Activated CD4-positive, alpha-beta T cell treated with anti-CD3 and anti-CD28 coated beads for 36 hours (primary cell): ENCODE results near the gene GPN1. TPM values are rescaled to one million over a fixed set of nuclear protein-coding genes. Genes with fewer than 3 reads are reported as not detected.
"Not testable (repeated sequence)": the region's sequence is repeated elsewhere in the genome, so short reads cannot be mapped to it uniquely, and the experiment has no call there.

ENCODE experiments used
- ATAC-seq: fragments of 200-7000 bp; cut with Tn5 transposase; one replicate; pipeline ENCODE4 v1.10.0; 2021; ENCODE audit warnings: mild to moderate bottlenecking, moderate library complexity
- CTCF ChIA-PET: fragments of 350-600 bp; sonication (Branson Sonifier 250); formaldehyde crosslinking; loops from one replicate; lab custom pipeline; 2021; ENCODE audit warnings: antibody characterized with exemption; lab: Charles Lee
- POLR2A ChIA-PET: fragments of 350-600 bp; sonication (Branson Sonifier 250); formaldehyde crosslinking; loops from one replicate; lab custom pipeline; 2021; ENCODE audit warnings: antibody characterized with exemption, inconsistent platforms; lab: Charles Lee
- DNase-seq: peaks from one replicate; pipeline ENCODE4 v3.0.0-alpha.2; 2020
- H3K27ac Mint-ChIP-seq: one replicate; pipeline ENCODE4 v1.8.0; 2021; ENCODE audit warnings: mixed read lengths
- H3K27me3 Mint-ChIP-seq: one replicate; pipeline ENCODE4 v1.8.0; 2021; ENCODE audit warnings: mixed read lengths
- H3K36me3 Mint-ChIP-seq: one replicate; pipeline ENCODE4 v1.8.0; 2021; ENCODE audit warnings: low read depth, mixed read lengths
- H3K4me1 Mint-ChIP-seq: one replicate; pipeline ENCODE4 v1.8.0; 2021; ENCODE audit warnings: mixed read lengths
- H3K4me3 Mint-ChIP-seq: one replicate; pipeline ENCODE4 v1.8.0; 2021; ENCODE audit warnings: mild to moderate bottlenecking, moderate library complexity, mixed read lengths
- H3K9me3 Mint-ChIP-seq: one replicate; pipeline ENCODE4 v1.8.0; 2021; ENCODE audit warnings: low read depth, mixed read lengths
- intact Hi-C, 2 experiments: fragments of 100-400 bp; cut with DNase I in 1 of 2; cut with micrococcal nuclease in 1 of 2; formaldehyde crosslinking; loops; one replicate each; pipeline versions ENCODE4 v1.14.2 to v1.15.1; 2022 to 2024; cut with DNase I, micrococcal nuclease
- total RNA-seq, 2 experiments: library from RNA; stranded (reverse); gene quantifications; one replicate each; pipeline ENCODE4 v1.2.3, GENCODE V29; 2021

Gene GPN1
- total RNA-seq, 2 experiments from 2014 or later, result 45.6 to 63.9 TPM

DNA sequence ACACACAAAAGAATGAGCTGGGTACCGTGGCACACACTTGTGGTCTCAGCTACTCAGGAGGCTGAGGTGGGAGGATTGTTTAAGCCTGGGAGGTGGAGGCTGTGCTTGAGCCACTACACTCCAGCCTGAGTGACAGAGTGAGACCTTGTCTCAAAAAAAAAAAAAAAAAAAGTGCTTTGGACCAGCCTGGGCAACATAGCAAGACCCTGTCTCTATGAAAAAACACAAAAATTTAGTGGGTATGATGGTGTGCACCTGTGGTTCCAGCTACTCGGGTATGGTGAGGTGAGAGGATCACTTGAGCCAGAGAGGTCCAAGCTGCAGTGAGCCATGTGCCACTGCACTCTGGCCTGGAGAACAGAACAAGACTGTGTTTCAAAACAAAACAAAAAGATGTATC is 35.6 kb upstream of the GPN1 start:
- no peak overlapping the region for H3K4me3 Mint-ChIP-seq
- DNase-seq, result no peak
- POLR2A ChIA-PET, result interaction anchor here (0.6 kb wide), 1 partner anchor 12 kb away, joined by 8 read pairs; no protein-coding TSS in a partner anchor
- peaks cover 36% of the 10 kb centered on the region for H3K4me1 Mint-ChIP-seq
- H3K9me3 Mint-ChIP-seq, result peaks cover 21% of the 10 kb centered on the region
- no peak for ATAC-seq
- no peaks in the 10 kb centered on the region for H3K27me3 Mint-ChIP-seq
- CTCF ChIA-PET, result no interaction called here
- H3K36me3 Mint-ChIP-seq, result peaks cover 62% of the 10 kb centered on the region
- H3K27ac Mint-ChIP-seq, result peak overlapping the region; percentile 3
- intact Hi-C loops, result no loop called here

GRCh38 chr2:27594020-27594703 is 34.7 kb upstream of the GPN1 start:
- POLR2A ChIA-PET, H3K27me3 Mint-ChIP-seq, H3K4me3 Mint-ChIP-seq, ATAC-seq, H3K27ac Mint-ChIP-seq, intact Hi-C loops, CTCF ChIA-PET, DNase-seq: not testable (repeated sequence)
- H3K4me1 Mint-ChIP-seq, result peaks cover 36% of the 10 kb centered on the region
- H3K36me3 Mint-ChIP-seq, result peaks cover 67% of the 10 kb centered on the region
- H3K9me3 Mint-ChIP-seq, result peaks cover 21% of the 10 kb centered on the region

DNA sequence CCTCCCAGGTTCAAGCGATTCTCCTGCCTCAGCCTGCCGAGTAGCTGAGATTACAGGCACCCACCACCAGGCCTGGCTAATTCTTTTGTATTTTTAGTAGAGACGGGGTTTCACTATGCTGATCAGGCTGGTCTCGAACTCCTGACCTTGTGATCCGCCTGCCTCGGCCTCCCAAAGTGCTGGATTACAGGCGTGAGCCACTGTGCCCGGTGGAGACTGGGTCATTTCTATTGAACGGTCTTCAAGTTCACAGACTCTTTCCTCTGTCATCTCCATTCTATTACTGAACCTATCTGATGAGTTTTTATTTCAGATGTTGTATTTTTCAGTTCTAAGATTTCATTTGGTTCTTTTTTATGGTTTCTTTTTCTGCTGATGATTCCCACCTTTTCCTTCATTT is 33.4 kb upstream of the GPN1 start:
- DNase-seq, intact Hi-C loops, CTCF ChIA-PET, POLR2A ChIA-PET, H3K27me3 Mint-ChIP-seq, ATAC-seq, H3K4me3 Mint-ChIP-seq: not testable (repeated sequence)
- H3K9me3 Mint-ChIP-seq, result peaks cover 18% of the 10 kb centered on the region
- peak overlapping the region; percentile 24 for H3K27ac Mint-ChIP-seq
- peaks cover 45% of the 10 kb centered on the region for H3K4me1 Mint-ChIP-seq
- H3K36me3 Mint-ChIP-seq, result peaks cover 65% of the 10 kb centered on the region

DNA sequence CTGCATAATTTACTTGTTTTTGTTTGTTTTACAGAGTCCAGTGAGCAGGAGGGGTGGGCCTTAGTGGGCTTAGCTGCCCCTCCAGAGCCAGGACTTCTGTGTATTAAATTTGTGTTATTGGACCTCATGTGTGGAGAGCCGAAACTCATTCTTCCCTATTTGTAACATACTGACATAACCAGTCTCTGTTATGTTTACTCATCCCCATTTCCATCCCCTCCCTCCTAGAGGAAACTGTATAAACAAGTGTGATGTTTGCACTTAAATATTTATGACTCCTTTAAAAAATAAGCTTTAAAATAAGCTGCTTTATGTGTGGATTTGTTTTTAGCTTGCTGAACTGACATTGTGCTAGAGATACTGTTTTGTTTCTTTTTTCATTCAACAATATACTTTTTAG is 32.2 kb upstream of the GPN1 start:
- intact Hi-C loops, result no loop called here
- ChIA-PET CTCF (interaction anchor here (1.0 to 2.0 kb wide), 3 partner anchors 10 to 86 kb away, joined by 3 to 6 read pairs (median 6); no protein-coding TSS in a partner anchor), POLR2A (no interaction called here)
- no peak for DNase-seq
- Mint-ChIP-seq H3K9me3 (peaks cover 12% of the 10 kb centered on the region), H3K4me1 (peaks cover 49% of the 10 kb centered on the region), H3K27ac (peak overlapping the region; percentile 60), H3K36me3 (peaks cover 65% of the 10 kb centered on the region), H3K27me3 (no peaks in the 10 kb centered on the region), H3K4me3 (no peak overlapping the region)
- ATAC-seq, result no peak

DNA sequence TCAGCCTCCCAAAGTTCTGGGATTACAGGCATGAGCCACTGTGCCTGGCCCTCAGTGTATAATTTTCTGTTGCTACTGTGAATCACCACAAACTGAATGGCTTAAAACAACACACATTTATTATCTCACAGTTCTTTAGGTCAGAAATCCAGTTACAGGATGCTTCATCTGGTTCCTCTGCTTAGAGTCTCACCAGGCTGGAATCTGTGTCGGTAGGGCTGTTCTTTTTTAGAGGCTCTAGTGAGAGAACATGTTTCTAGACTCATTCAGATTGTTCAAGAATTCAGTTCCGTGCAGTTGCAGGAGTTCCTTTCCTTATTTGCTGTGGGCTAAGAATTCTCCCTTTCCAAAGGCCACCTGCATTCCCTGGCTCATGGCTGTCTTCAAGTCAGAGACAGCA is 22.2 kb upstream of the GPN1 start:
- DNase-seq, result no peak
- Mint-ChIP-seq H3K27me3 (no peaks in the 10 kb centered on the region), H3K9me3 (no peaks in the 10 kb centered on the region), H3K4me1 (peaks cover 4% of the 10 kb centered on the region), H3K36me3 (peaks cover 46% of the 10 kb centered on the region), H3K4me3 (no peak overlapping the region), H3K27ac (no peak overlapping the region)
- POLR2A ChIA-PET, result no interaction called here
- intact Hi-C loops, result no loop called here
- CTCF ChIA-PET, result no interaction called here
- no peak for ATAC-seq

GRCh38 chr2:27613985-27614384 is 14.9 kb upstream of the GPN1 start:
- no peak for DNase-seq
- no peaks in the 10 kb centered on the region for H3K9me3 Mint-ChIP-seq
- POLR2A ChIA-PET, result interaction anchor here (0.5 to 0.7 kb wide), 2 partner anchors 68 to 211 kb away, joined by 3 to 8 read pairs; no protein-coding TSS in a partner anchor
- H3K27me3 Mint-ChIP-seq, result no peaks in the 10 kb centered on the region
- no peak overlapping the region for H3K27ac Mint-ChIP-seq
- intact Hi-C loops, result no loop called here
- no peak for ATAC-seq
- peaks cover 50% of the 10 kb centered on the region for H3K36me3 Mint-ChIP-seq
- H3K4me3 Mint-ChIP-seq, result no peak overlapping the region
- H3K4me1 Mint-ChIP-seq, result no peaks in the 10 kb centered on the region
- CTCF ChIA-PET, result interaction anchor here (0.7 to 1.6 kb wide), 5 partner anchors 9 to 69 kb away, joined by 3 read pairs; partner anchors contain the start of genes CCDC121 and GPN1

- no peak overlapping the region for H3K27ac Mint-ChIP-seq
- POLR2A ChIA-PET, result interaction anchor here (0.6 kb wide), 1 partner anchor 15 kb away, joined by 3 read pairs; no protein-coding TSS in a partner anchor
- H3K4me3 Mint-ChIP-seq, result no peak overlapping the region
- CTCF ChIA-PET, result no interaction called here
- H3K9me3 Mint-ChIP-seq, result no peaks in the 10 kb centered on the region
- no peak for DNase-seq
- intact Hi-C loops, result no loop called here
- no peak for ATAC-seq
- no peaks in the 10 kb centered on the region for H3K27me3 Mint-ChIP-seq
- H3K36me3 Mint-ChIP-seq, result peaks cover 53% of the 10 kb centered on the region
- no peaks in the 10 kb centered on the region for H3K4me1 Mint-ChIP-seq
Observed at GRCh38 chr2:27615316-27615715, 13.5 kb upstream of the GPN1 start.

DNA sequence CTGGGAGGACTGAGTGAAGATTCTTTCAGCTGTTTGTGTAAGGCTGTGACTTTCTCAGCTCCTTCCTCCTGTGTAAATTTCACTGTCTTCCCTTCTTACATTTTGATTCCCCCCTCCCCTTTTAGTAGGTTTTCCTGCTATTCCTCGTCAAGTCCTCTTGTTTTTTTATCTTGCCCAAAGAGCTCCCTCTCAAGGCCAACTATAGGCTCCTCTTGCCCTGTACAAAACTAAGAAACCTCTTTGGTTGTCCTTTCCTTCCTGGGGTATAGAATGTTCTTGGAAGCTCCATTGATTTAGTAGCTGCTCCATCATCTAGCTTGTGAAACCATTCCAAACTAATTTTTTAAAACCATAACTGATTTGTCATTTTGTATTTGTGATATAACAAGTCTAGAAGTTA is 7.3 kb upstream of the GPN1 start:
- ChIA-PET CTCF (interaction anchor here (0.6 to 1.8 kb wide), 4 partner anchors 24 to 194 kb away, joined by 3 to 9 read pairs (median 3); no protein-coding TSS in a partner anchor), POLR2A (interaction anchor here (0.6 kb wide), 1 partner anchor 476 kb away, joined by 3 read pairs; no protein-coding TSS in a partner anchor)
- peaks cover 2% of the 10 kb centered on the region for H3K4me1 Mint-ChIP-seq
- H3K27me3 Mint-ChIP-seq, result no peaks in the 10 kb centered on the region
- peaks cover 60% of the 10 kb centered on the region for H3K36me3 Mint-ChIP-seq
- no peak for ATAC-seq
- H3K27ac Mint-ChIP-seq, result no peak overlapping the region
- H3K9me3 Mint-ChIP-seq, result no peaks in the 10 kb centered on the region
- intact Hi-C loops, result no loop called here
- no peak overlapping the region for H3K4me3 Mint-ChIP-seq
- no peak for DNase-seq

- H3K27me3 Mint-ChIP-seq, result no peaks in the 10 kb centered on the region
- CTCF ChIA-PET, result no interaction called here
- H3K4me1 Mint-ChIP-seq, result peaks cover 12% of the 10 kb centered on the region
- ATAC-seq, result peak; percentile 49
- peaks cover 47% of the 10 kb centered on the region for H3K36me3 Mint-ChIP-seq
- no peak for DNase-seq
- POLR2A ChIA-PET, result interaction anchor here (0.7 kb wide), 1 partner anchor 61 kb away, joined by 3 read pairs; no protein-coding TSS in a partner anchor
- H3K27ac Mint-ChIP-seq, result peak overlapping the region; percentile 18
- H3K4me3 Mint-ChIP-seq, result no peak overlapping the region
- intact Hi-C loops, result no loop called here
- H3K9me3 Mint-ChIP-seq, result no peaks in the 10 kb centered on the region
Observed at GRCh38 chr2:27622921-27623384, 5.9 kb upstream of the GPN1 start.

GRCh38 chr2:27624943-27625342 is 3.9 kb upstream of the GPN1 start:
- no peaks in the 10 kb centered on the region for H3K9me3 Mint-ChIP-seq
- no peak overlapping the region for H3K4me3 Mint-ChIP-seq
- no peaks in the 10 kb centered on the region for H3K27me3 Mint-ChIP-seq
- H3K27ac Mint-ChIP-seq, result no peak overlapping the region
- ChIA-PET POLR2A (no interaction called here), CTCF (interaction anchor here (0.7 to 2.2 kb wide), 3 partner anchors 9 to 58 kb away, joined by 3 to 9 read pairs (median 3); no protein-coding TSS in a partner anchor)
- DNase-seq (no peak), ATAC-seq (no peak)
- peaks cover 16% of the 10 kb centered on the region for H3K4me1 Mint-ChIP-seq
- intact Hi-C loops, result loop anchor here in 1 of 2 experiments (5.0 kb wide), 1 partner anchor 37 kb away; the partner anchor contains the start of genes SLC4A1AP and SUPT7L
- peaks cover 40% of the 10 kb centered on the region for H3K36me3 Mint-ChIP-seq

DNA sequence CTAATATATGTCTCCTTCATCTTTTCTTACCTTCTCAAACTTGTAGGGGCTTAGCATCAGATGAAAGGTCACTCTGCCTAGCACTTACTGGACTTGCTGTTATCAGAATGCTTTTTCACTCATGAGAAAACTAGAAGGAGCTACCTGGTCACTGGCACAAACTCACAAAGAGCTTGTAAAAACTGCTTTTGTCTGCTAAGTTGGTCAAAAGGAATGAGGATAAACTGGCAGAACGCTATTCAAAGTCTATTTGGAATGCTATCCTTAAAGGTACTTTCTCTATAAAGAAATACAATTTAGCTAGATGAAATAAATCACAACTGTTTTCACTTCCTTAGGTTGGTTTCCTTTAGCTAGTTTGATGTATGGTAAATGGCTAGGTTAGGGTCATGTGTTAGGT is 2.5 kb upstream of the GPN1 start:
- peaks cover 40% of the 10 kb centered on the region for H3K36me3 Mint-ChIP-seq
- ATAC-seq, H3K4me3 Mint-ChIP-seq, H3K27ac Mint-ChIP-seq, H3K27me3 Mint-ChIP-seq, H3K9me3 Mint-ChIP-seq, DNase-seq: not testable (repeated sequence)
- H3K4me1 Mint-ChIP-seq, result peaks cover 26% of the 10 kb centered on the region
- ChIA-PET CTCF (interaction anchor here (0.9 to 2.2 kb wide), 3 partner anchors 21 to 196 kb away, joined by 3 to 9 read pairs (median 6); no protein-coding TSS in a partner anchor), POLR2A (interaction anchor here (1.5 kb wide), 1 partner anchor 20 kb away, joined by 3 read pairs; no protein-coding TSS in a partner anchor)
- intact Hi-C loops, result loop anchor here in 1 of 2 experiments (5.0 kb wide), 1 partner anchor 36 kb away; the partner anchor contains the start of genes SLC4A1AP and SUPT7L
